Adrenal gland (tissue), 5 donors: ENCODE data around the gene PRPF4.

Source experiments
- CTCF ChIP-seq, 6 experiments: fragments of 450-650 bp in 4 of 6; fragments of 200-600 bp in 2 of 6; sonication (generic) in 1 of 6; IDR thresholded peaks; 1 replicate in 5 of 6; 2 replicates in 1 of 6; pipeline versions ENCODE4 v1.5.1 to v1.8.0; 2016 to 2021; ENCODE audit warnings: antibody characterized with exemption in 6 of 6, mild to moderate bottlenecking in 2 of 6, moderate library complexity in 1 of 6
- POLR2A ChIP-seq, 2 donors: fragments of 450-650 bp; IDR thresholded peaks; one replicate each; pipeline ENCODE4 v1.6.1; 2017; ENCODE audit warnings: antibody characterized with exemption in 2 of 2, mild to moderate bottlenecking in 2 of 2, moderate library complexity in 1 of 2
- donor health status: DM: no; HTN: no; CAD: no.

DNA sequence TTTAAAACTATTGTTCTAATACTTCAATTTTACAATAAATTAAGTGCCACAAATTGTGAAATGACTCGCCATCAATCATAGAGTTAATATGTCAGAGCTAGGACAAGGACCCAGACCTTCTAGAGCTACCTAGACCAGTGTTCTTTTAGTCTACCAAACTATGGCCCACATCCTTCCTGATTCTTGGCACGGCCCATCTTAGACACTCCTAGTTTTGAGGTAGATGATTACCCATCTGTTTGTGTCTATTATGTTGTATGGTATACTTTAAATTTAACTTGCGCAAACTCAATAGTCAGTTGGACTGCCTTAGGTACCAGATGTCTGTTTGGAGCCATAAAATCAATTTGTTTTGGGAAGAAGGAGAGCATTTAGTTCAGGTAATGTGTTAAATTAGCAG lies 17.6 kb upstream of the PRPF4 start:
- TF ChIP-seq CTCF (IDR thresholded peaks at IDR 0.05) (no peak), POLR2A (IDR thresholded peaks at IDR 0.05) (no peak)
